Measurements from ENCODE around the gene GSDME.

DNA sequence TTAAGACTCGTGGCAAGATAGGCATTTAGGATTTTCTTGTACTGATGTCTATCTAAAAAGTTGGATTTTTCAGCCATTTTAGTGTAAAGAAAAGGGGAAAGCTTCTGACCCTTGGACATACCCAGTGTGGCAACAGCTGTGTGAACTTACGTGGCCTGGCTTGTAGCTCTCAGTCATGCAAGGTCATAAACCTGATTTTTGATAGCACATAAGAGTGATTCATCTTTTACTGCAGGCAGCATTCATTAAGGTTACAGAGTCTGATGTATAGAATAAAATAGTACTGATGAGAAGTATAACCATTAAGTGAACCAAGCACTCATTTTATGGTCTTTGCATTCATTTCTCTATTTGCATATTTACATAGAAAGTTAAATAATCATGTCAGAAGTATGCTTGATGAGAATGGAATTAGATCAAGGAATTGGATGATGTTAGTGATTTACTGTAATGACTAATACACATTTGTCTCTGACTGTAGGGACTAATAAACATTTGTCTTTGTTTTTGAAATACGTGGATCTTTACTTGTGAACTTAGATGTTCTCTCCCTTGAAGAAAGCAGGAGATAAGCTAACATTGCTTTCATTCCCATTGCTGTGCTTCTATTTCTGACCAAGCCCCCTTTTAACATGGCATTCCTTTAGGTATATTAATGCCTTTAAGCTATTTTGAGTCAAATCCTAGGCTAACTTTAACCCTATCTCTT, 88.2 kb downstream of the GSDME start:
- TF ChIP-seq POLR2A (IDR thresholded peaks at IDR 0.05), result no peak
- TF ChIP-seq, protein P1, sequence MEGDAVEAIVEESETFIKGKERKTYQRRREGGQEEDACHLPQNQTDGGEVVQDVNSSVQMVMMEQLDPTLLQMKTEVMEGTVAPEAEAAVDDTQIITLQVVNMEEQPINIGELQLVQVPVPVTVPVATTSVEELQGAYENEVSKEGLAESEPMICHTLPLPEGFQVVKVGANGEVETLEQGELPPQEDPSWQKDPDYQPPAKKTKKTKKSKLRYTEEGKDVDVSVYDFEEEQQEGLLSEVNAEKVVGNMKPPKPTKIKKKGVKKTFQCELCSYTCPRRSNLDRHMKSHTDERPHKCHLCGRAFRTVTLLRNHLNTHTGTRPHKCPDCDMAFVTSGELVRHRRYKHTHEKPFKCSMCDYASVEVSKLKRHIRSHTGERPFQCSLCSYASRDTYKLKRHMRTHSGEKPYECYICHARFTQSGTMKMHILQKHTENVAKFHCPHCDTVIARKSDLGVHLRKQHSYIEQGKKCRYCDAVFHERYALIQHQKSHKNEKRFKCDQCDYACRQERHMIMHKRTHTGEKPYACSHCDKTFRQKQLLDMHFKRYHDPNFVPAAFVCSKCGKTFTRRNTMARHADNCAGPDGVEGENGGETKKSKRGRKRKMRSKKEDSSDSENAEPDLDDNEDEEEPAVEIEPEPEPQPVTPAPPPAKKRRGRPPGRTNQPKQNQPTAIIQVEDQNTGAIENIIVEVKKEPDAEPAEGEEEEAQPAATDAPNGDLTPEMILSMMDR (IDR thresholded peaks at IDR 0.05), result no peak
- TF ChIP-seq EP300 (IDR thresholded peaks at IDR 0.05), result no peak
